CD4-positive, alpha-beta T cell (primary cell): ENCODE results near the gene ADGRG3. TPM values are rescaled to one million over a fixed set of nuclear protein-coding genes. Genes with fewer than 3 reads are reported as not detected.

Experiments used
- ATAC-seq: fragments of 200-7000 bp; cut with Tn5 transposase; one replicate; pipeline ENCODE4 v1.10.0; 2022; ENCODE audit warnings: mild to moderate bottlenecking; ENCODE audit not compliant: poor library complexity
- CTCF ChIA-PET: fragments of 350-600 bp; sonication (Branson Sonifier 250); formaldehyde crosslinking; loops from one replicate; lab custom pipeline; 2021; ENCODE audit warnings: antibody characterized with exemption, inconsistent platforms; lab: Charles Lee
- POLR2A ChIA-PET: fragments of 350-600 bp; sonication (Branson Sonifier 250); formaldehyde crosslinking; loops from one replicate; lab custom pipeline; 2021; ENCODE audit warnings: antibody characterized with exemption, inconsistent platforms; lab: Charles Lee
- DNase-seq, 14 experiments: peaks; one replicate each; pipeline ENCODE4 v3.0.0-alpha.2; 2013 to 2020; ENCODE audit warnings: mixed read lengths in 2 of 14
- H3K27ac ChIP-seq, 2 donors: one replicate each; pipeline versions ENCODE4 v1.5.1 to v1.7.0; 2013; ENCODE audit warnings: low read length in 2 of 2, low read depth in 1 of 2, mild to moderate bottlenecking in 1 of 2
- H3K27me3 ChIP-seq, 2 experiments: 1 replicate in 1 of 2; 2 replicates in 1 of 2; pipeline versions ENCODE4 v1.6.1 to v1.7.0; 2013; ENCODE audit warnings: low read length in 2 of 2, control low read depth in 1 of 2, mild to moderate bottlenecking in 1 of 2, moderate library complexity in 1 of 2; ENCODE audit not compliant: insufficient read depth in 2 of 2, control insufficient read depth in 1 of 2
- H3K36me3 ChIP-seq: one replicate; pipeline ENCODE4 v1.6.1; 2013; ENCODE audit warnings: low read length, control low read depth; ENCODE audit not compliant: insufficient read depth
- H3K4me1 ChIP-seq: one replicate; pipeline ENCODE4 v1.6.1; 2013; ENCODE audit warnings: low read length, control low read depth; ENCODE audit not compliant: insufficient read depth
- H3K4me3 ChIP-seq: one replicate; pipeline ENCODE4 v1.5.1; 2013; ENCODE audit warnings: mild to moderate bottlenecking, low read length, moderate library complexity
- H3K9me3 ChIP-seq, 2 experiments: 1 replicate in 1 of 2; 2 replicates in 1 of 2; pipeline versions ENCODE4 v1.6.1 to v1.7.0; 2013; ENCODE audit warnings: low read length in 2 of 2, mild to moderate bottlenecking in 2 of 2, control low read depth in 1 of 2, moderate library complexity in 1 of 2; ENCODE audit not compliant: control insufficient read depth in 1 of 2, insufficient read depth in 1 of 2
- H3K27ac Mint-ChIP-seq: one replicate; pipeline ENCODE4 v1.8.0; 2020; ENCODE audit warnings: mixed read lengths
- H3K27me3 Mint-ChIP-seq: one replicate; pipeline ENCODE4 v1.8.0; 2021; ENCODE audit warnings: mixed read lengths
- H3K36me3 Mint-ChIP-seq: one replicate; pipeline ENCODE4 v1.8.0; 2021; ENCODE audit warnings: low read depth, mixed read lengths
- H3K4me1 Mint-ChIP-seq: one replicate; pipeline ENCODE4 v1.8.0; 2021; ENCODE audit warnings: low read depth, mixed read lengths
- H3K4me3 Mint-ChIP-seq: one replicate; pipeline ENCODE4 v1.8.0; 2020; ENCODE audit warnings: mild to moderate bottlenecking, mixed read lengths
- H3K9me3 Mint-ChIP-seq: one replicate; pipeline ENCODE4 v1.8.0; 2020; ENCODE audit warnings: mixed read lengths
- intact Hi-C, 2 experiments: fragments of 100-400 bp; cut with DNase I in 1 of 2; cut with micrococcal nuclease in 1 of 2; formaldehyde crosslinking; loops; one replicate each; pipeline versions ENCODE4 v1.15.1 to v1.9.0; 2023 to 2025; cut with DNase I, micrococcal nuclease
- total RNA-seq, 174 experiments: library from RNA in 2 of 174; stranded (reverse) in 2 of 174; gene quantifications; one replicate each; pipeline ENCODE4 v1.2.3 and lab custom pipeline; 2021 to 2026
- TF ChIP-seq, protein P1 (sequence below): fragments of 200-600 bp; IDR thresholded peaks from one replicate; pipeline ENCODE4 v1.8.0; 2022; ENCODE audit warnings: antibody characterized with exemption, mild to moderate bottlenecking

Gene ADGRG3
- total RNA-seq, 2 experiments from 2014 or later = 0.28 TPM; not detected in 1

DNA sequence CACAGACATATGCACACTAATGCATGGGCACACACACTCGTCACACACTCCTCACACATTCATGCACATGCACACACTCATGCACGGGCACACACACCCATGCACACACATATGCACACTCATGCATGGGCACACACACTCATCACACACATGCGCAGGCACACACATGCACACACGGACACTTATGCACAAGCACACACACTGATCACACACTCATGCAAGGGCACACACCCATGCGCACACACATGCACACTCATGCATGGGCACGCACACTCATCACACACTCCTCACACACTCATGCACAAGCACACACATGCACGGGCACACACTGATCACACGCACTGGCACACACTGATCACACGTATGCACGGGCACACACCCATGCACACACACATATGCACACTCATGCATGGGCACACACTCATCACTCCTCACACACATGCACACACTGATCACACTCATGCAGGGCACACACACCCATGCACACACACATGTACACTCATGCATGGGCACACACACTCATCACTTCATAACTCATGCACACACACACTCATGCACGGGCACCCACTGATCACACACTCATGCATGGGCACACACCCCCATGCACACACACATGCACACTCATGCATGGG is 23.6 kb upstream of the ADGRG3 start:
- DNase-seq (no peak), ATAC-seq (no peak)
- H3K36me3 Mint-ChIP-seq = no peaks in the 10 kb centered on the region
- Histone ChIP-seq H3K27ac (no peak overlapping the region), H3K27me3 (no peaks in the 10 kb centered on the region), H3K9me3 (no peaks in the 10 kb centered on the region), H3K36me3 (no peaks in the 10 kb centered on the region), H3K4me3 (no peak overlapping the region), H3K4me1 (peaks cover 31% of the 10 kb centered on the region)
- H3K4me1 Mint-ChIP-seq = peaks cover 25% of the 10 kb centered on the region
- POLR2A ChIA-PET = no interaction called here
- no peak overlapping the region for H3K27ac Mint-ChIP-seq
- no peak overlapping the region for H3K4me3 Mint-ChIP-seq
- H3K9me3 Mint-ChIP-seq = no peaks in the 10 kb centered on the region
- TF ChIP-seq, protein P1, sequence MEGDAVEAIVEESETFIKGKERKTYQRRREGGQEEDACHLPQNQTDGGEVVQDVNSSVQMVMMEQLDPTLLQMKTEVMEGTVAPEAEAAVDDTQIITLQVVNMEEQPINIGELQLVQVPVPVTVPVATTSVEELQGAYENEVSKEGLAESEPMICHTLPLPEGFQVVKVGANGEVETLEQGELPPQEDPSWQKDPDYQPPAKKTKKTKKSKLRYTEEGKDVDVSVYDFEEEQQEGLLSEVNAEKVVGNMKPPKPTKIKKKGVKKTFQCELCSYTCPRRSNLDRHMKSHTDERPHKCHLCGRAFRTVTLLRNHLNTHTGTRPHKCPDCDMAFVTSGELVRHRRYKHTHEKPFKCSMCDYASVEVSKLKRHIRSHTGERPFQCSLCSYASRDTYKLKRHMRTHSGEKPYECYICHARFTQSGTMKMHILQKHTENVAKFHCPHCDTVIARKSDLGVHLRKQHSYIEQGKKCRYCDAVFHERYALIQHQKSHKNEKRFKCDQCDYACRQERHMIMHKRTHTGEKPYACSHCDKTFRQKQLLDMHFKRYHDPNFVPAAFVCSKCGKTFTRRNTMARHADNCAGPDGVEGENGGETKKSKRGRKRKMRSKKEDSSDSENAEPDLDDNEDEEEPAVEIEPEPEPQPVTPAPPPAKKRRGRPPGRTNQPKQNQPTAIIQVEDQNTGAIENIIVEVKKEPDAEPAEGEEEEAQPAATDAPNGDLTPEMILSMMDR = no peak
- CTCF ChIA-PET = no interaction called here
- intact Hi-C loops = loop anchor here in 1 of 2 experiments (5.0 to 10.0 kb wide), 2 partner anchors 342 to 360 kb away; partner anchors contain the start of genes USB1 and ZNF319
- H3K27me3 Mint-ChIP-seq = no peaks in the 10 kb centered on the region

DNA sequence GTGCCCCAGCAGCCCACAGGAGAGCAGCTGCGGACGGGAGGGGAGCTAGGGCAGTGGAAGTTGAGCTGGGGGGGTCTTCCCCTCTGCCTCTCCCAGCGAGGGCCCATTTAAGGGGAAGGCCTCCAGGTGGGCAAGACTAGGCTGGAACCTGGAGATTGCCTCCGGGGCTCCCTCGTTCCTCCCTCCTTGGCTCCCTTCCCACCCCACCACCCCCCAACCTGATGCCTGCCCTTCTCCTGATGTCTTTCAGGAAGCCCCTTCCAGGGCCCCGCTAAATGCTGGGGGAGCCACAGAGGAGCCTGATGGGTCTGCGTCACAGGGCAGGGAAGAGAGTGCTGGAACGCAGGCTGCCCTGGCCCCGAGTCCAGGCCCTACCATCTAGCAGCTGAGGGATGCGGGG is 22.9 kb upstream of the ADGRG3 start:
- Histone ChIP-seq H3K36me3 (no peaks in the 10 kb centered on the region), H3K9me3 (no peaks in the 10 kb centered on the region), H3K4me1 (peaks cover 31% of the 10 kb centered on the region), H3K27me3 (no peaks in the 10 kb centered on the region), H3K4me3 (no peak overlapping the region), H3K27ac (no peak overlapping the region)
- TF ChIP-seq, protein P1 = no peak
- no peak for ATAC-seq
- no peak overlapping the region for H3K27ac Mint-ChIP-seq
- ChIA-PET CTCF (no interaction called here), POLR2A (no interaction called here)
- H3K9me3 Mint-ChIP-seq = no peaks in the 10 kb centered on the region
- peaks cover 25% of the 10 kb centered on the region for H3K4me1 Mint-ChIP-seq
- no peaks in the 10 kb centered on the region for H3K27me3 Mint-ChIP-seq
- DNase-seq = no peak
- no peak overlapping the region for H3K4me3 Mint-ChIP-seq
- intact Hi-C loops = loop anchor here in 1 of 2 experiments (5.0 to 10.0 kb wide), 2 partner anchors 343 to 360 kb away; partner anchors contain the start of genes USB1 and ZNF319
- H3K36me3 Mint-ChIP-seq = no peaks in the 10 kb centered on the region

DNA sequence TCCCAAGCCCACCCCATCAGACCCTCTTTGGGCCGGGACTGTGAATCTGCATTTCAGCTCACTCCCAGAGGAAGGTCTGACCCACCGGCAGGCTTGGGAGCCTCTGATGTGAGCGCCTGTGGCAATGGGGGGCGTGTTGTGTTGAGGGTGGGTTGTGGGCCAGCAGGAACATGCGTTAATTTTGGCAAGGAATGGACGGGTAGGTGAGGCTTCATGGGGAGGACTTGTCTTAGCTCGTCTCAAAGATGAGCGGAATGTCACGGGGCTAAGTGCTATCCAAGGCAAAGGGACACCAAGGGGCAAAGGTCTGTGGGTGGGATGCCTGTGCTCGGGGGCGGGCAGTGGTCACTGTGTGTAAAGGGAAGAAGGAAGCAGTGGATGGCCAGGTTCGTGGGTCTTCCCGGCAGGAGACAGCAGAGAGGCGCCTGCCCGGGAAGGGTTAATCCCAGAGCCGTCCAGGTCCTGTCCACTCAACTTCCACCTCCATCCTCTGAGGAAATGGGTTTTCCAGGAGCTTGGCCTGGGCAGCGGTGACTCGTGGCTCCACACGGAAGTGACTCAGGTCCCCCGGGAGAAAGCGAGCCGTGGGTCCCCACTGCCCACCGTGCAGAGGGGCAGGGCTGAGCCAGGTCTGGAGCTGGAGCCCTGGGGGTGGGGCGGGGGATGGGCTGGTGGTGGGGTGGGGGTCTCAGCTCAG is 22.3 kb upstream of the ADGRG3 start:
- no peak for ATAC-seq
- H3K27ac ChIP-seq = no peak overlapping the region
- H3K4me3 ChIP-seq = no peak overlapping the region
- no peak for DNase-seq
- H3K27me3 ChIP-seq = no peaks in the 10 kb centered on the region
- Mint-ChIP-seq H3K4me3 (no peak overlapping the region), H3K9me3 (no peaks in the 10 kb centered on the region), H3K27me3 (no peaks in the 10 kb centered on the region), H3K4me1 (peaks cover 25% of the 10 kb centered on the region), H3K36me3 (no peaks in the 10 kb centered on the region), H3K27ac (no peak overlapping the region)
- no peaks in the 10 kb centered on the region for H3K36me3 ChIP-seq
- ChIA-PET CTCF (no interaction called here), POLR2A (no interaction called here)
- no peaks in the 10 kb centered on the region for H3K9me3 ChIP-seq
- intact Hi-C loops = loop anchor here in 1 of 2 experiments (5.0 to 10.0 kb wide), 2 partner anchors 344 to 359 kb away; partner anchors contain the start of genes USB1 and ZNF319
- TF ChIP-seq, protein P1 = no peak
- H3K4me1 ChIP-seq = peaks cover 31% of the 10 kb centered on the region
